Measurements from ENCODE around the gene CACTIN. TPM values are rescaled to one million over a fixed set of nuclear protein-coding genes. Genes with fewer than 3 reads are reported as not detected.
"Not testable (repeated sequence)": the region's sequence is repeated elsewhere in the genome, so short reads cannot be mapped to it uniquely, and the experiment has no call there.

CACTIN gene
- total RNA-seq, 4 donors from 2014 or later, result 6.8 to 28.4 (median 20.7) TPM

DNA sequence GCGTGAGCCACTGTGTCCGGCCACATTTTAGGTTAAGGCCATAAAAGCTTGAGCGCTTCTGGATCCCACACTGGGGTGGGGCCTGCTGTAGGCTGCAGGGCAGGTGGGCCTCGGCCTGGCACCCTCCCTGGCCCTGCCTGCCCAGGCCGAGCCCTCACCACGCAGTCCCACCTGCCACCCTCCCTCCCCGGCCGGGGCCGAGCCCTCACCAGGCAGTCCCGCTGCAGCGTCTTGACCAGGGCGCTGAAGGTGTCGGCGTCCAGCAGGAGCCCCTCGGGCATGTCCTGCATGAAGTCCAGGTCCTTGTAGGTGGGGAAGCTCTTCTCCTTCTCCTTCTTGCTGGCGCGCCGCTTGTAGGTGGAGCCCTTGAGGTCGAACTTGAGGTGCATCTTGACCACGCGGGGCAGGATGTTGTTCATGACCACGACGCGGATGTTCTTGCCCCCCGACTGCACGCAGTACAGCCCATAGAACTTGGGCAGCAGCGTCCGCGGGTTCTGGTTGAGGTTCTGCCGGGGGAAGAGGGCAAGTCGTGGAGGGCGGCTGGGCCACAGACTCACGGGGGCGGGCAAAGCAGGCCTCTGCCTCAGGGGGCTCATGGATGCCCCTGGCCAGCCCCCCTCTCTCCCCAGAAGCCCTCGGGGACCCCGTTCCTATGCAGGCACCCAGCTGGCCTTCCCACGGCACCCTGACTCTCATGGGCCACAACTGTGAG lies 26.6 kb upstream of the CACTIN start:
- Histone ChIP-seq H3K9me3 (no peaks in the 10 kb centered on the region), H3K4me3 (no peak overlapping the region), H3K27ac (no peak overlapping the region), H3K36me3 (no peaks in the 10 kb centered on the region), H3K27me3 (no peaks in the 10 kb centered on the region), H3K4me1 (no peaks in the 10 kb centered on the region)
- TF ChIP-seq, protein P1, sequence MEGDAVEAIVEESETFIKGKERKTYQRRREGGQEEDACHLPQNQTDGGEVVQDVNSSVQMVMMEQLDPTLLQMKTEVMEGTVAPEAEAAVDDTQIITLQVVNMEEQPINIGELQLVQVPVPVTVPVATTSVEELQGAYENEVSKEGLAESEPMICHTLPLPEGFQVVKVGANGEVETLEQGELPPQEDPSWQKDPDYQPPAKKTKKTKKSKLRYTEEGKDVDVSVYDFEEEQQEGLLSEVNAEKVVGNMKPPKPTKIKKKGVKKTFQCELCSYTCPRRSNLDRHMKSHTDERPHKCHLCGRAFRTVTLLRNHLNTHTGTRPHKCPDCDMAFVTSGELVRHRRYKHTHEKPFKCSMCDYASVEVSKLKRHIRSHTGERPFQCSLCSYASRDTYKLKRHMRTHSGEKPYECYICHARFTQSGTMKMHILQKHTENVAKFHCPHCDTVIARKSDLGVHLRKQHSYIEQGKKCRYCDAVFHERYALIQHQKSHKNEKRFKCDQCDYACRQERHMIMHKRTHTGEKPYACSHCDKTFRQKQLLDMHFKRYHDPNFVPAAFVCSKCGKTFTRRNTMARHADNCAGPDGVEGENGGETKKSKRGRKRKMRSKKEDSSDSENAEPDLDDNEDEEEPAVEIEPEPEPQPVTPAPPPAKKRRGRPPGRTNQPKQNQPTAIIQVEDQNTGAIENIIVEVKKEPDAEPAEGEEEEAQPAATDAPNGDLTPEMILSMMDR (IDR thresholded peaks at IDR 0.05), result no peak
- TF ChIP-seq POLR2A (IDR thresholded peaks at IDR 0.05), result no peak
- intact Hi-C loops (cut with DNase I; ENCODE audit: low total_unique reads), result no loop called here
- DNase-seq, result no peak

DNA sequence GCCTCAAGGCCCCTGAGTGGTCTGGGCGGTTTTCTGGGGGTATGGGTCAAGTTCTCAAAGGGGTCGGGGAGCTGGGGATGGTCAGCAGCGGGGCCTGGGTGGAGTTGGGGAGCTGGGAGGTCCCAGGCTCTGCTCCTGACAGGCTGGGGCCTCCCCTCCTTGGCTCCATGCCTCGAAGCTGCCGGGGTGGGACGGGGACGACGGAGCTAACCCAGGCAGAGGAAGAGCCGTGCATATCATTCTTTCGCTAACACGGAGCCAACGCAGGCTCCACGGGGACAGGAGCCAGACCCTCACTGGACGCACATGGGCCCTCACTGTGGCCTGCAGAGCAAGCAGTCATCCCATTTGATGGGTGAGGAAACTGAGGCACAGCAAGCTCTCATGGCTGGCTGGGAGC lies 25.8 kb upstream of the CACTIN start:
- H3K4me1 ChIP-seq, result no peaks in the 10 kb centered on the region
- intact Hi-C loops (cut with DNase I; ENCODE audit: low total_unique reads), result no loop called here
- H3K36me3 ChIP-seq, result no peaks in the 10 kb centered on the region
- H3K27me3 ChIP-seq, result no peaks in the 10 kb centered on the region
- H3K27ac ChIP-seq, result no peak overlapping the region
- no peak for DNase-seq
- no peak for TF ChIP-seq POLR2A (IDR thresholded peaks at IDR 0.05)
- TF ChIP-seq, protein P1 (IDR thresholded peaks at IDR 0.05), result no peak
- no peaks in the 10 kb centered on the region for H3K9me3 ChIP-seq
- H3K4me3 ChIP-seq, result no peak overlapping the region

DNA sequence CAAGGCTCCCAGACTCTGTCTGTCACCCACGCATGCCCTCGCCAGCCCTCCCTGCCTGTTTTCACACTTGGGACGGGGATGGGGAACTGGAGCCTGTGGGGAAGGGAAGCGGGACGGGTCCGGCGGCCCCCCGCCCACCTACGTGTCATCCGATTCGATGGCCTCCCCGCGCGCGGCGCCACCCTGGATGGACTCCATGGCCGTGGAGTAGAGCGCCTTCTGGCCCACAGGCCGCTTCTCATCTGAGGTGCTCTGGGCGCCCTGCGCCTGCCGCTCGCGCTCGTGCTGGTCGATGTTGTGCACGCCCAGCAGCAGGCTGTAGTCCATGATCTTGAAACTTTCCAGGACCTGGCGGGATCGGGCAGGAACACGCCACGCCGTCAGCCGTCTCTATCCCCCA lies 25.1 kb upstream of the CACTIN start:
- no peaks in the 10 kb centered on the region for H3K9me3 ChIP-seq
- DNase-seq, result no peak
- no peaks in the 10 kb centered on the region for H3K4me1 ChIP-seq
- H3K4me3 ChIP-seq, result no peak overlapping the region
- no peak overlapping the region for H3K27ac ChIP-seq
- H3K36me3 ChIP-seq, result no peaks in the 10 kb centered on the region
- TF ChIP-seq, protein P1 (IDR thresholded peaks at IDR 0.05), result no peak
- no peak for TF ChIP-seq POLR2A (IDR thresholded peaks at IDR 0.05)
- no peaks in the 10 kb centered on the region for H3K27me3 ChIP-seq
- intact Hi-C loops (cut with DNase I; ENCODE audit: low total_unique reads), result no loop called here

DNA sequence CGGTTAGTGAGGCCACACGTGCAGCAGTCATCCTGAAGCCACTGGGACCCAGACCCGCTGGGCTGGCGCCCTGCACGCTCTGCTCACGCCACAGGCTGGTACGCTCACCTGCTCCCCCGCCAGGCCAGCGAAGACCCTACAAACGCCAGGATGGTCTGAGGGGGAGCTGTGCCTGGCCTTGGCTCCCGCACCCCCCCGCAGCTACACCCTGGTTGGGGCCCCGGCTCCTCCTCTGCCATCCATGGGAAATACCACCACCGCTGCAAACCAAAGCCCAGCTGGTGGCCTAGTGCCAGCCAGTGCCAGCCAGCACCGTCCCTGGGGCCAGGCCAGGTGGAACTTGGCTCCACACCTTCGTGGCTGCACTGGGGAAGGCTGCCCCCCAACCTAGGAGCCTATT lies 23.3 kb upstream of the CACTIN start:
- intact Hi-C loops (cut with DNase I; ENCODE audit: low total_unique reads), result no loop called here
- H3K9me3 ChIP-seq, result no peaks in the 10 kb centered on the region
- TF ChIP-seq, protein P1 (IDR thresholded peaks at IDR 0.05), result no peak
- no peak for TF ChIP-seq POLR2A (IDR thresholded peaks at IDR 0.05)
- no peak overlapping the region for H3K4me3 ChIP-seq
- DNase-seq, result no peak
- H3K4me1 ChIP-seq, result no peaks in the 10 kb centered on the region
- H3K27ac ChIP-seq, result no peak overlapping the region
- H3K27me3 ChIP-seq, result no peaks in the 10 kb centered on the region
- H3K36me3 ChIP-seq, result no peaks in the 10 kb centered on the region

DNA sequence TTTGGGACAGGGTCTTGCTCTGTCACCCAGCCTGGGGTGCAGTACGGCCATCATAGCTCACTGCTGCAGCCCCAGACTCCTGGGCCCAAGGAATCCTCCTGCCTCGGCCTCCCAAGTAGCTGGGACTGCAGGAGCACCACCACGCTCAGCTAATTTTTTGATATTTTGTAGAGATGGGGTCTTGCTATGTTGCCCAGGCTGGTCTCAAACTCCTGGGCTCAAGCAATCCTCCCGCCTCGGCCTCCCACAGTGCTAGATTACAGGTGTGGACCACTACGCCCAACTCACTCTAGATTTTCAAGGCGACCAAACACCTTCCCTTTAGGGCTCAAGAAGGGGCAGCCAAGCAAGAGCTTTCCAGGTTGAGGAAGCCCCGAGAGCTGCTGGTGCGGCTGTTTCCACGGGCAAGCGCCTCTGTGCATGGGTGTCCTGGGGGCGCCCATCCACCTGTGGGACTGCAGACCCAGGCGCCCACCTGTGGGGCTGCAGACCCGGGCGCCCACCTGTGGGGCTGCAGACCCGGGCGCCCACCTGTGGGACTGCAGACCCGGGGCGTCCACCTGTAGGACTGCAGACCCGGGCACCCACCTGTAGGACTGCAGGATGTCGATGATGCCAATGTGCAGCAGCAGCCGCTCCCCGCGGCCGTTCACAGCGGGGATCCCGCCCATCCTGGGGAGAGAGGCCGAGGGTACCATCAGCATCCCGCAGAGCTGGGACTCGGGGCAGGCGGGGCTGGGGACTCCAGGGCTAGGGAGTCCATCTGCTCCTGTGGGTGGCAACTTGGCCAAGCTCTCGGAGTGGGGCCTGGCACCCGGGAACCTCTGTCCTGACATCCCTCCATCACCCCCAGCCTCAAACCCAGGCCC lies 21.7 kb upstream of the CACTIN start:
- intact Hi-C loops (cut with DNase I; ENCODE audit: low total_unique reads), result no loop called here
- H3K4me3 ChIP-seq, result no peak overlapping the region
- H3K36me3 ChIP-seq, result no peaks in the 10 kb centered on the region
- no peak for TF ChIP-seq POLR2A (IDR thresholded peaks at IDR 0.05)
- TF ChIP-seq, protein P1 (IDR thresholded peaks at IDR 0.05), result no peak
- no peaks in the 10 kb centered on the region for H3K4me1 ChIP-seq
- H3K27ac ChIP-seq, result no peak overlapping the region
- DNase-seq, result no peak
- no peaks in the 10 kb centered on the region for H3K9me3 ChIP-seq
- H3K27me3 ChIP-seq, result no peaks in the 10 kb centered on the region

DNA sequence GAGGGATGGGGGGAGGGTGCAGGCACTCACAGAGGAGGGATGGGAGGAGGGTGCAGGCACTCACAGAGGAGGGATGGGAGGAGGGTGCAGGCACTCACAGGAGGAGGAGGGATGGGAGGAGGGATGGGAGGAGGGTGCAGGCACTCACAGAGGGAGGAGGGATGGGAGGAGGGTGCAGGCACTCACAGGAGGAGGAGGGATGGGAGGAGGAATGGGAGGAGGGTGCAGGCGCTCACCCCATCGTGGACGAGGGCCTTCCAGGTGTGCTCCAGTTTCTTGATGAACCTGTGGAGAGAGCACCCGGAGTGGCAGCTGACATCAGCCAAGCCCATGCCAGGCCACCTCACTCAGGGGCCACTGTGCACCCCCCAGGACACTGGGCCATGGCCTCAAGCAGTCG lies 20.5 kb upstream of the CACTIN start:
- H3K27me3 ChIP-seq; DNase-seq; intact Hi-C loops (cut with DNase I; ENCODE audit: low total_unique reads); H3K27ac ChIP-seq; H3K4me3 ChIP-seq; H3K36me3 ChIP-seq; H3K4me1 ChIP-seq; H3K9me3 ChIP-seq: not testable (repeated sequence)

Measured in uterus (tissue), 4 donors.